ENCODE results near the gene COQ8A.

Gene COQ8A

GRCh38 chr1:226940029-226940805 lies at the start of gene COQ8A:
TSS of gene COQ8A (plus strand) at chr1:226940294. CDS start at chr1:226961386, 21,092 bp downstream.
- DNase-seq = peak; percentile 99

- no peak for DNase-seq
These were observed 49.6 kb upstream of the COQ8A start for GRCh38 chr1:226890331-226891108.

GRCh38 chr1:226891346-226891745 lies 48.7 kb upstream of the COQ8A start:
- no peak for DNase-seq

- DNase-seq = no peak
These were observed 48.1 kb upstream of the COQ8A start for GRCh38 chr1:226891846-226892523.

GRCh38 chr1:226892524-226892875 lies 47.6 kb upstream of the COQ8A start:
- no peak for DNase-seq

- no peak for DNase-seq
These were observed 46.2 kb upstream of the COQ8A start for GRCh38 chr1:226893936-226894335.

GRCh38 chr1:226894826-226895225 lies 45.3 kb upstream of the COQ8A start:
- DNase-seq = no peak

GRCh38 chr1:226895644-226896043 lies 44.5 kb upstream of the COQ8A start:
- DNase-seq = no peak

- no peak for DNase-seq
These were observed 41.8 kb upstream of the COQ8A start for GRCh38 chr1:226898246-226898645.

- no peak for DNase-seq
These were observed 38.7 kb upstream of the COQ8A start for GRCh38 chr1:226901421-226901820.

- no peak for DNase-seq
These were observed 37.5 kb upstream of the COQ8A start for GRCh38 chr1:226902601-226903000.

GRCh38 chr1:226903819-226904716 lies 36.0 kb upstream of the COQ8A start:
- DNase-seq = no peak

- DNase-seq = no peak
These were observed 35.3 kb upstream of the COQ8A start for GRCh38 chr1:226904772-226905171.

GRCh38 chr1:226908419-226908818 lies 31.7 kb upstream of the COQ8A start:
- DNase-seq = no peak

- no peak for DNase-seq
These were observed 31.2 kb upstream of the COQ8A start for GRCh38 chr1:226908913-226909312.

GRCh38 chr1:226912587-226913176 lies 27.4 kb upstream of the COQ8A start:
- peak; percentile 50 for DNase-seq

- DNase-seq = no peak
These were observed 24.5 kb upstream of the COQ8A start for GRCh38 chr1:226915672-226915995.

- DNase-seq = no peak
These were observed 23.6 kb upstream of the COQ8A start for GRCh38 chr1:226916497-226916896.

- no peak for DNase-seq
These were observed 20.5 kb upstream of the COQ8A start for GRCh38 chr1:226919587-226919986.

- no peak for DNase-seq
These were observed 20.1 kb upstream of the COQ8A start for GRCh38 chr1:226919995-226920394.

- DNase-seq = no peak
These were observed 19.6 kb upstream of the COQ8A start for GRCh38 chr1:226920446-226920894.

- no peak for DNase-seq
These were observed 18.6 kb upstream of the COQ8A start for GRCh38 chr1:226921504-226921903.

Measured in stimulated activated CD4-positive, alpha-beta T cell treated with anti-CD3 and anti-CD28 coated beads, Interleukin-1b, Interleukin-23, amount 100 ng/mL, for 48 hours (primary cell).